PFSK-1 (cell line): ENCODE data around the gene USP35.
A peak's percentile ranks its signal among the peaks of the same experiment; 100 is the strongest.

ENCODE experiments used
- REST ChIP-seq, 2 experiments: IDR thresholded peaks; 2 replicates each; pipeline versions ENCODE4 v1.6.1 to v1.8.0; 2011 to 2012; ENCODE audit warnings: low read depth in 2 of 2, low read length in 2 of 2, control low read depth in 1 of 2, inconsistent platforms in 1 of 2, mild to moderate bottlenecking in 1 of 2, moderate library complexity in 1 of 2; ENCODE audit not compliant: insufficient read depth in 1 of 2
- SIN3A ChIP-seq: IDR thresholded peaks from 2 replicates; pipeline ENCODE4 v1.6.1; 2012; ENCODE audit warnings: mild to moderate bottlenecking, low read length, moderate library complexity, borderline replicate concordance; ENCODE audit not compliant: insufficient read depth
- TAF1 ChIP-seq: IDR thresholded peaks from 2 replicates; pipeline ENCODE4 v1.6.1; 2012; ENCODE audit warnings: low read length, control low read depth, borderline replicate concordance; ENCODE audit not compliant: insufficient read depth

DNA sequence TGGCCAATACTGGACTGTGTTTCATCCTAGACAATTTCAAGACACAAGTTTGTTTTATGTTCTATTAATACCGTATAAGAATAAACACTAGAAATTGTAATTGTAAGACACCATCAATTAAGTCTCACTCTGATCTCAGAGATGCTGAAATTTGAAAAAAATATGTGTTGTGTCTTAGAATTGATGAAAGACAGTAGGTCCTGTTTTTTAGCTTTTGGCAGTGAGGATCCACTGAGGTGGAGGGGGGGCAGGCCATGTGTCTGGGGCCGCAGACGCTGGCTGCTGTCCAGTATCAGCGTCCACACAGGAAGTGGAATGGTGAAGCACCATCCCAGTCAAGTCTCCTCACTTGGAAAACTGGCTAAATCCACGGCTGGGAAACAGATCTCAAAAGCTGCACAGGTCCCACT is 26.8 kb upstream of the USP35 start:
- TF ChIP-seq SIN3A: no peak
- TF ChIP-seq TAF1: no peak
- TF ChIP-seq REST (IDR thresholded peaks at IDR 0.05; ENCODE audit: insufficient read depth in 1 of 2, low read depth in 2 of 2, low read length in 2 of 2): peak; percentile 40 to 72; a peak in 2 of 4 replicates
